PC-9 (cell line): ENCODE measurements around the gene SCAMP1. TPM values are rescaled to one million over a fixed set of nuclear protein-coding genes. Genes with fewer than 3 reads are reported as not detected.

Experiments used
- BruUV-seq: library from RNA; stranded (reverse); fragments of 400-500 nt; replicated peaks from 2 replicates; lab custom pipeline; 2021; lab: Mats Ljungman, UMichigan
- CTCF ChIA-PET: fragments of 300-600 bp; sonication (Branson Sonifier 250); formaldehyde crosslinking; loops from one replicate; lab custom pipeline; 2022; ENCODE audit warnings: antibody characterized with exemption; lab: Charles Lee
- POLR2A ChIA-PET: fragments of 300-600 bp; sonication (Branson Sonifier 250); formaldehyde crosslinking; loops from one replicate; lab custom pipeline; 2022; ENCODE audit warnings: antibody characterized with exemption; ENCODE audit not compliant: unreplicated experiment; lab: Charles Lee
- DNase-seq, 2 experiments: peaks; one replicate each; pipeline versions ENCODE4 v3.0.0 to v3.0.0-alpha.2; 2015 to 2022; ENCODE audit warnings: mixed read lengths in 1 of 2
- H2AFZ ChIP-seq: fragments of 200-600 bp; sonication (generic); 2 replicates; pipeline ENCODE4 v1.8.1; 2017; ENCODE audit warnings: antibody characterized with exemption
- H3F3A ChIP-seq: fragments of 200-600 bp; sonication (generic); 2 replicates; pipeline ENCODE4 v1.8.1; 2017; ENCODE audit warnings: antibody characterized with exemption, mild to moderate bottlenecking, low read depth; ENCODE audit not compliant: insufficient read depth
- H3K27ac ChIP-seq: fragments of 200-600 bp; sonication (generic); 2 replicates; pipeline ENCODE4 v1.6.1; 2016; ENCODE audit warnings: mixed run types
- H3K27me3 ChIP-seq: fragments of 200-600 bp; sonication (generic); 2 replicates; pipeline ENCODE4 v1.6.1; 2016; ENCODE audit warnings: low read depth, mixed run types; ENCODE audit not compliant: insufficient read depth
- H3K36me3 ChIP-seq: fragments of 200-600 bp; sonication (generic); 2 replicates; pipeline ENCODE4 v1.6.1; 2016; ENCODE audit warnings: low read depth, mixed run types
- H3K4me1 ChIP-seq: fragments of 200-600 bp; sonication (generic); replicated peaks from 2 replicates; pipeline ENCODE4 v1.6.1; 2016; ENCODE audit warnings: mixed run types; ENCODE audit not compliant: insufficient read depth
- H3K4me2 ChIP-seq: fragments of 200-600 bp; sonication (generic); 2 replicates; pipeline ENCODE4 v1.6.1; 2017; ENCODE audit warnings: mixed run types
- H3K4me3 ChIP-seq: fragments of 200-600 bp; sonication (generic); 2 replicates; pipeline ENCODE4 v1.6.1; 2016; ENCODE audit warnings: mixed run types
- H3K79me2 ChIP-seq: fragments of 200-600 bp; sonication (generic); 2 replicates; pipeline ENCODE4 v1.6.1; 2017; ENCODE audit warnings: low read depth, mixed run types
- H3K9me2 ChIP-seq: fragments of 200-600 bp; sonication (generic); 2 replicates; pipeline ENCODE4 v1.8.1; 2017; ENCODE audit warnings: mild to moderate bottlenecking; ENCODE audit not compliant: insufficient read depth
- H3K9me3 ChIP-seq: fragments of 200-600 bp; sonication (generic); 2 replicates; pipeline ENCODE4 v1.8.1; 2016; ENCODE audit warnings: low read depth; ENCODE audit not compliant: insufficient read depth
- H4K20me1 ChIP-seq: fragments of 200-600 bp; sonication (generic); 2 replicates; pipeline ENCODE4 v1.8.1; 2017; ENCODE audit not compliant: insufficient read depth
- EZH2 ChIP-seq: fragments of 200-600 bp; sonication (generic); IDR thresholded peaks from 2 replicates; pipeline ENCODE4 v1.8.0; 2017; ENCODE audit warnings: antibody characterized with exemption, low read depth
- intact Hi-C: fragments of 100-400 bp; cut with micrococcal nuclease; formaldehyde crosslinking; loops from one replicate; pipeline ENCODE4 v1.10.0; 2022; ENCODE audit not compliant: unreplicated experiment
- total RNA-seq: library from RNA; stranded (reverse); gene quantifications from 2 replicates; pipeline ENCODE4 v1.2.3, GENCODE V29; 2021
- TF ChIP-seq, protein P1 (sequence below): fragments of 200-600 bp; sonication (generic); conservative IDR thresholded peaks from 2 replicates; pipeline ENCODE4 v1.6.1; 2017; ENCODE audit warnings: mixed run types, antibody characterized with exemption, mild to moderate bottlenecking, moderate library complexity

The SCAMP1 gene
- total RNA-seq, 1 experiment from 2014 or later = 38.7 TPM

DNA sequence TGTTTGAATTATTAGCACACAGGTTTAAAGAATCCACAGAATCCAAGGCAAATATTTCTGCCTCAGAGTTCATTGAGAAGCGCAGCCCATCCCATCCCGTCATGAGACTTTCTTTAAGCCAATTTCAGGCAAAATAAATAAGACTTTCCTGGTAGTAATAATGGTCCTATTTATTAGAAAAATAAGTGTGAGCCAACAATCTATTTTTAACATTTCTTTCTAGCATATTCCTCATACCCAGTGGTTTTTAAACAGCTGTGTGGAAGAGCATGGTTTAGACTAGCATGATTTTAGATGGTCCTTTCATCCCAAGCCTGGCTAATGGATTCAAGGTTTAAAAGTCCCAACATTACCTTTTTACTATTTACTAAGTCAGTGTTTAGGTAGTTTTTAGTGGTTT is 125.8 kb downstream of the SCAMP1 start:
- Histone ChIP-seq H4K20me1 (no peaks in the 10 kb centered on the region), H3K27ac (no peak overlapping the region), H3K27me3 (no peaks in the 10 kb centered on the region), H2AFZ (no peak overlapping the region), H3K36me3 (0 out of 2 replicates have a peak, but pooled peaks cover 19% of the 10 kb centered on the region), H3K9me3 (no peaks in the 10 kb centered on the region), H3F3A (peaks cover 12% of the 10 kb centered on the region), H3K4me2 (no peak overlapping the region), H3K9me2 (no peaks in the 10 kb centered on the region), H3K4me1 (peaks cover 5% of the 10 kb centered on the region), H3K4me3 (no peak overlapping the region), H3K79me2 (no peaks in the 10 kb centered on the region)
- no peak for DNase-seq
- intact Hi-C loops = no loop called here
- no TSS peak for BruUV-seq
- ChIA-PET POLR2A (no interaction called here), CTCF (no interaction called here)
- TF ChIP-seq EZH2 = no peak
- TF ChIP-seq, protein P1, sequence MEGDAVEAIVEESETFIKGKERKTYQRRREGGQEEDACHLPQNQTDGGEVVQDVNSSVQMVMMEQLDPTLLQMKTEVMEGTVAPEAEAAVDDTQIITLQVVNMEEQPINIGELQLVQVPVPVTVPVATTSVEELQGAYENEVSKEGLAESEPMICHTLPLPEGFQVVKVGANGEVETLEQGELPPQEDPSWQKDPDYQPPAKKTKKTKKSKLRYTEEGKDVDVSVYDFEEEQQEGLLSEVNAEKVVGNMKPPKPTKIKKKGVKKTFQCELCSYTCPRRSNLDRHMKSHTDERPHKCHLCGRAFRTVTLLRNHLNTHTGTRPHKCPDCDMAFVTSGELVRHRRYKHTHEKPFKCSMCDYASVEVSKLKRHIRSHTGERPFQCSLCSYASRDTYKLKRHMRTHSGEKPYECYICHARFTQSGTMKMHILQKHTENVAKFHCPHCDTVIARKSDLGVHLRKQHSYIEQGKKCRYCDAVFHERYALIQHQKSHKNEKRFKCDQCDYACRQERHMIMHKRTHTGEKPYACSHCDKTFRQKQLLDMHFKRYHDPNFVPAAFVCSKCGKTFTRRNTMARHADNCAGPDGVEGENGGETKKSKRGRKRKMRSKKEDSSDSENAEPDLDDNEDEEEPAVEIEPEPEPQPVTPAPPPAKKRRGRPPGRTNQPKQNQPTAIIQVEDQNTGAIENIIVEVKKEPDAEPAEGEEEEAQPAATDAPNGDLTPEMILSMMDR = no peak

GRCh38 chr5:78487846-78488245 is 127.4 kb downstream of the SCAMP1 start:
- Histone ChIP-seq H3K27ac (no peak overlapping the region; the same call in 1 of the 2 replicates), H3K9me3 (no peaks in the 10 kb centered on the region), H3K9me2 (no peaks in the 10 kb centered on the region), H3K4me3 (no peak overlapping the region), H3K36me3 (0 out of 2 replicates have a peak, but pooled peaks cover 19% of the 10 kb centered on the region), H3F3A (peaks cover 21% of the 10 kb centered on the region), H2AFZ (no peak overlapping the region), H3K4me2 (no peak overlapping the region), H3K79me2 (0 out of 2 replicates have a peak, but pooled peaks cover 3% of the 10 kb centered on the region), H3K27me3 (no peaks in the 10 kb centered on the region), H4K20me1 (no peaks in the 10 kb centered on the region), H3K4me1 (peaks cover 20% of the 10 kb centered on the region)
- ChIA-PET POLR2A (no interaction called here), CTCF (no interaction called here)
- intact Hi-C loops = no loop called here
- TF ChIP-seq EZH2 = no peak
- TF ChIP-seq, protein P1 = no peak
- no TSS peak for BruUV-seq
- DNase-seq = no peak

DNA sequence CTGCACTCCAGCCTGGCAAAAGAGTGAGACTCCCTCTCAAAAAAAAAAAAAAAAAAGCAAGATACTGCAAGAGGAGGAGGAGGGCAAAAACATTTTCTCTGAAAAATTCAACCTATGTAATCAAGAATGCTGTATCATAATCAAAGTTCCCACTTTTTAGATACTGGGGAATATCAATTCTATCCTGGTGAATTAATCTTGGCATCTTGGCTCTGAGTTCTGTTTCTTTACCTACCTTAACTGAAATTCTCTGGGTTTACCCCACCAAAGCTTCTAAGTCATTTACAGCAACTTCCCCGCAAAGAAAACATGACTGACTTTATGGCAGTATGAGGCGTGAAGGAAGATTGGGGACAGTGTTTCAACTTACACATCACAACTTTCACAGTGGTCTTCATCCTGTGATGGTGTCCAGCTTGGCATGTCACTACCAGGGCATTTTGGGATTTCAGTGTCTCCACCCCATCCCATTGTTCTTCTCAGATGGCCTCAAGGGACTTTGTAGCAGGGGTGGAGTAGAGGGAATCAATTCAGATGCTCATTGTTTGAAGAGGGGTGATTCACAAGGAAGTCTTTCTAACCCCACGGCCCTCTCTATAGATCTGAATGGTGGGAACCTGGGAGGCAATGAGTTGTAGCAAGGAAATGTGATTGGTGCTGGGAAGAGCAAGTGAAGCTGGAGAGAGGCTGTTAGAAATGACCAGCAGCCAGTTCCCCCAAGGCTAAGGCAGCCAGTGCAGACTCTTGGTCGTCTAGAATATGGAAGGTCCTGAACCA is 130.5 kb downstream of the SCAMP1 start:
- H3F3A ChIP-seq = peaks cover 21% of the 10 kb centered on the region
- H3K4me2 ChIP-seq = peak overlapping the region; percentile 3; the same call in 1 of the 2 replicates
- no peaks in the 10 kb centered on the region for H3K9me2 ChIP-seq
- intact Hi-C loops = loop anchor here (5.0 kb wide), 1 partner anchor 41 kb away; no protein-coding TSS in a partner anchor
- DNase-seq = peak in 1 of 2 experiments; percentile 86
- H3K9me3 ChIP-seq = no peaks in the 10 kb centered on the region
- ChIA-PET POLR2A (interaction anchor here (0.7 to 0.8 kb wide), 2 partner anchors 17 to 18 kb away, joined by 5 to 7 read pairs; no protein-coding TSS in a partner anchor), CTCF (no interaction called here)
- H3K4me3 ChIP-seq = no peak overlapping the region
- TF ChIP-seq, protein P1 = no peak
- TF ChIP-seq EZH2 = no peak
- BruUV-seq = no TSS peak
- H3K27ac ChIP-seq = peak overlapping the region; percentile 75
- H4K20me1 ChIP-seq = no peaks in the 10 kb centered on the region
- peaks cover 23% of the 10 kb centered on the region for H3K4me1 ChIP-seq
- H3K79me2 ChIP-seq = peaks cover 18% of the 10 kb centered on the region
- 0 out of 2 replicates have a peak, but pooled peaks cover 19% of the 10 kb centered on the region for H3K36me3 ChIP-seq
- H2AFZ ChIP-seq = no peak overlapping the region
- no peaks in the 10 kb centered on the region for H3K27me3 ChIP-seq
